Vagina (tissue), 2 donors: ENCODE data around the gene DCDC2C. TPM values are rescaled to one million over a fixed set of nuclear protein-coding genes. Genes with fewer than 3 reads are reported as not detected.

ENCODE experiments used
- DNase-seq, 2 donors: peaks; one replicate each; pipeline ENCODE4 v3.0.0-alpha.2; 2017; ENCODE audit errors: extremely low spot score in 2 of 2
- H3K27ac ChIP-seq: fragments of 200-600 bp; sonication (generic); one replicate; pipeline ENCODE4 v1.5.1; 2019
- H3K27me3 ChIP-seq: fragments of 200-600 bp; sonication (generic); one replicate; pipeline ENCODE4 v1.5.1; 2019
- H3K36me3 ChIP-seq, 2 donors: fragments of 200-600 bp; sonication (generic); one replicate each; pipeline ENCODE4 v1.5.1; 2017 to 2019
- H3K4me1 ChIP-seq: fragments of 200-600 bp; sonication (generic); one replicate; pipeline ENCODE4 v1.5.1; 2019
- H3K4me3 ChIP-seq, 2 donors: fragments of 200-600 bp; sonication (generic); 1 replicate in 1 of 2; 2 replicates in 1 of 2; pipeline ENCODE4 v1.5.1; 2016 to 2019
- H3K9me3 ChIP-seq: fragments of 200-600 bp; sonication (generic); one replicate; pipeline ENCODE4 v1.5.1; 2019
- CTCF ChIP-seq, 3 experiments: fragments of 450-650 bp in 2 of 3; fragments of 200-600 bp in 1 of 3; sonication (generic) in 1 of 3; IDR thresholded peaks; one replicate each; pipeline ENCODE4 v1.5.1; 2017 to 2019; ENCODE audit warnings: antibody characterized with exemption in 3 of 3, mild to moderate bottlenecking in 2 of 3, moderate library complexity in 2 of 3
- POLR2A ChIP-seq, 2 donors: fragments of 450-650 bp; IDR thresholded peaks; one replicate each; pipeline ENCODE4 v1.6.1; 2017; ENCODE audit warnings: antibody characterized with exemption in 2 of 2, mild to moderate bottlenecking in 2 of 2, moderate library complexity in 2 of 2
- POLR2AphosphoS5 ChIP-seq, 2 donors: sonication (generic); formaldehyde crosslinking; IDR thresholded peaks; one replicate each; pipeline ENCODE4 v1.9.0; 2017; ENCODE audit warnings: antibody characterized with exemption in 2 of 2, mild to moderate bottlenecking in 2 of 2, low read depth in 1 of 2; ENCODE audit not compliant: insufficient read depth in 1 of 2
- intact Hi-C: fragments of 100-400 bp; cut with DNase I; formaldehyde crosslinking; loops from one replicate; pipeline ENCODE4 v1.15.1; 2023
- total RNA-seq: library from RNA; depleted of rRNA; stranded (reverse); fragments of >200 nt; gene quantifications from one replicate; pipeline ENCODE4 v1.2.3, GENCODE V29; 2016

The DCDC2C gene
- total RNA-seq, 1 donor from 2014 or later: not detected

- no peaks in the 10 kb centered on the region for H3K27me3 ChIP-seq
- H3K4me1 ChIP-seq: no peaks in the 10 kb centered on the region
- intact Hi-C loops: no loop called here
- no peaks in the 10 kb centered on the region for H3K9me3 ChIP-seq
- no peak for DNase-seq
- no peak overlapping the region for H3K4me3 ChIP-seq
- no peaks in the 10 kb centered on the region for H3K36me3 ChIP-seq
- H3K27ac ChIP-seq: no peak overlapping the region
- TF ChIP-seq CTCF (IDR thresholded peaks at IDR 0.05) (no peak), POLR2AphosphoS5 (IDR thresholded peaks at IDR 0.05; ENCODE audit: insufficient read depth in 1 of 2, low read depth in 1 of 2) (no peak), POLR2A (IDR thresholded peaks at IDR 0.05) (no peak)
These were observed 173.3 kb downstream of the DCDC2C start for GRCh38 chr2:3876685-3877084.

- H3K9me3 ChIP-seq: no peaks in the 10 kb centered on the region
- no peak overlapping the region for H3K4me3 ChIP-seq
- intact Hi-C loops: loop anchor here (5.0 kb wide), 1 partner anchor 1516 kb away; no protein-coding TSS in a partner anchor
- no peaks in the 10 kb centered on the region for H3K27me3 ChIP-seq
- TF ChIP-seq POLR2A (IDR thresholded peaks at IDR 0.05) (no peak), POLR2AphosphoS5 (IDR thresholded peaks at IDR 0.05; ENCODE audit: insufficient read depth in 1 of 2, low read depth in 1 of 2) (no peak), CTCF (IDR thresholded peaks at IDR 0.05) (no peak)
- no peaks in the 10 kb centered on the region for H3K4me1 ChIP-seq
- H3K36me3 ChIP-seq: no peaks in the 10 kb centered on the region
- no peak for DNase-seq
- H3K27ac ChIP-seq: no peak overlapping the region
These were observed 182.6 kb downstream of the DCDC2C start for GRCh38 chr2:3885629-3886628.

GRCh38 chr2:3895021-3895420 lies 191.6 kb downstream of the DCDC2C start:
- H3K9me3 ChIP-seq: no peaks in the 10 kb centered on the region
- TF ChIP-seq CTCF (IDR thresholded peaks at IDR 0.05) (no peak), POLR2AphosphoS5 (IDR thresholded peaks at IDR 0.05; ENCODE audit: insufficient read depth in 1 of 2, low read depth in 1 of 2) (no peak), POLR2A (IDR thresholded peaks at IDR 0.05) (no peak)
- no peaks in the 10 kb centered on the region for H3K4me1 ChIP-seq
- intact Hi-C loops: no loop called here
- DNase-seq: no peak
- H3K36me3 ChIP-seq: no peaks in the 10 kb centered on the region
- no peak overlapping the region for H3K27ac ChIP-seq
- H3K27me3 ChIP-seq: no peaks in the 10 kb centered on the region
- H3K4me3 ChIP-seq: no peak overlapping the region

Other genes with a start within 250 kb of the DCDC2C start
- 26.3 TPM for gene ADI1, start 184.0 kb upstream of the DCDC2C start, total RNA-seq
- 17.2 TPM for gene RNASEH1, start 145.2 kb upstream of the DCDC2C start, total RNA-seq
- 2,989 TPM for gene RPS7, start 128.3 kb upstream of the DCDC2C start, total RNA-seq
- gene COLEC11, start 108.5 kb upstream of the DCDC2C start, total RNA-seq: not detected
- not detected for gene ALLC, start 45.4 kb upstream of the DCDC2C start, total RNA-seq